H1 (cell line): ENCODE data around the gene SLC12A7. TPM values are rescaled to one million over a fixed set of nuclear protein-coding genes. Genes with fewer than 3 reads are reported as not detected.
A peak's percentile ranks its signal among the peaks of the same experiment; 100 is the strongest.

Experiments
- CTCF ChIA-PET: fragments of 300-600 bp; sonication (Branson Sonifier 250); formaldehyde crosslinking; loops from one replicate; lab custom pipeline; 2021; ENCODE audit not compliant: partially characterized antibody; lab: Charles Lee
- POLR2A ChIA-PET: fragments of 300-600 bp; sonication (Branson Sonifier 250); formaldehyde crosslinking; loops from one replicate; lab custom pipeline; 2021; ENCODE audit warnings: inconsistent platforms; ENCODE audit not compliant: partially characterized antibody; lab: Charles Lee
- DNase-seq, 2 experiments: peaks; one replicate each; pipeline versions ENCODE4 v3.0.0 to v3.0.0-alpha.2; 2010 to 2022; ENCODE audit warnings: low spot score in 2 of 2, low read depth in 1 of 2, mixed read lengths in 1 of 2
- FAIRE-seq: peaks from 2 replicates; lab custom pipeline; 2011; peaks lifted over from hg19 to GRCh38; lab: Jason Lieb, UNC
- H2AFZ ChIP-seq: 2 replicates; pipeline ENCODE4 v1.8.1; 2012; ENCODE audit warnings: low read length, inconsistent platforms
- H2AK5ac ChIP-seq: 2 replicates; pipeline ENCODE4 v1.6.1; 2013; ENCODE audit warnings: low read depth, low read length
- H2BK120ac ChIP-seq: replicated peaks from 2 replicates; pipeline ENCODE3; 2013; ENCODE audit warnings: low read depth, low read length, inconsistent platforms
- H2BK12ac ChIP-seq: 2 replicates; pipeline ENCODE4 v1.6.1; 2013; ENCODE audit warnings: low read depth, low read length
- H2BK15ac ChIP-seq: 2 replicates; pipeline ENCODE4 v1.6.1; 2013; ENCODE audit warnings: low read length
- H2BK20ac ChIP-seq: 2 replicates; pipeline ENCODE4 v1.6.1; 2013; ENCODE audit warnings: low read length
- H2BK5ac ChIP-seq: 2 replicates; pipeline ENCODE4 v1.6.1; 2013; ENCODE audit warnings: low read depth, low read length
- H3K14ac ChIP-seq: 2 replicates; pipeline ENCODE4 v1.6.1; 2013; ENCODE audit warnings: inconsistent platforms; ENCODE audit not compliant: insufficient read length
- H3K18ac ChIP-seq: 2 replicates; pipeline ENCODE4 v1.6.1; 2013; ENCODE audit warnings: low read length; ENCODE audit errors: extremely low read depth
- H3K23ac ChIP-seq: 2 replicates; pipeline ENCODE4 v1.6.1; 2013; ENCODE audit warnings: inconsistent platforms; ENCODE audit not compliant: insufficient read length
- H3K23me2 ChIP-seq: 2 replicates; pipeline ENCODE4 v1.6.1; 2013; ENCODE audit warnings: low read depth, low read length
- H3K27ac ChIP-seq: 2 replicates; pipeline ENCODE4 v1.6.1; 2011; ENCODE audit warnings: low read depth, low read length, inconsistent platforms
- H3K27me3 ChIP-seq, 4 experiments: replicated peaks in 1 of 4; 1 replicate in 1 of 4; 2 replicates in 3 of 4; pipeline versions ENCODE4 v1.6.1 to v1.8.1; 2011 to 2013; ENCODE audit warnings: low read length in 3 of 4, mild to moderate bottlenecking in 3 of 4, inconsistent platforms in 2 of 4, mixed read lengths in 2 of 4, moderate library complexity in 1 of 4; ENCODE audit not compliant: control insufficient read depth in 3 of 4, insufficient read depth in 3 of 4; ENCODE audit errors: extremely low read depth in 1 of 4
- H3K36me3 ChIP-seq, 4 experiments: 2 replicates each; pipeline versions ENCODE4 v1.6.1 to v1.8.1; 2011 to 2013; ENCODE audit warnings: mild to moderate bottlenecking in 4 of 4, low read length in 3 of 4, moderate library complexity in 2 of 4, control low read depth in 1 of 4, inconsistent platforms in 1 of 4; ENCODE audit not compliant: insufficient read depth in 4 of 4, control insufficient read depth in 2 of 4
- H3K4ac ChIP-seq: replicated peaks from 2 replicates; pipeline ENCODE3; 2013; ENCODE audit warnings: low read length, low read depth, mixed read lengths, inconsistent platforms; ENCODE audit not compliant: insufficient read length
- H3K4me1 ChIP-seq, 4 experiments: replicated peaks in 1 of 4; 1 replicate in 1 of 4; 2 replicates in 3 of 4; pipeline versions ENCODE4 v1.6.1 to v1.8.1; 2011 to 2013; ENCODE audit warnings: low read length in 3 of 4, inconsistent platforms in 2 of 4, mixed read lengths in 1 of 4; ENCODE audit not compliant: insufficient read depth in 4 of 4, control insufficient read depth in 3 of 4
- H3K4me2 ChIP-seq, 2 experiments: 2 replicates each; pipeline versions ENCODE4 v1.6.1 to v1.8.1; 2011 to 2013; ENCODE audit warnings: low read depth in 2 of 2, low read length in 2 of 2, control low read depth in 1 of 2, inconsistent platforms in 1 of 2, mild to moderate bottlenecking in 1 of 2; ENCODE audit not compliant: insufficient read depth in 1 of 2
- H3K4me3 ChIP-seq, 4 experiments: fragments of 200-600, 300-600 bp in 1 of 4; sonication (generic), shearing (Covaris generic), sonication (Bioruptor Twin) in 1 of 4; 2 replicates each; pipeline versions ENCODE4 v1.5.1 to v1.8.1; 2011 to 2016; ENCODE audit warnings: low read length in 4 of 4, low read depth in 3 of 4, control low read depth in 2 of 4, inconsistent platforms in 2 of 4, mild to moderate bottlenecking in 2 of 4, mixed read lengths in 1 of 4, moderate library complexity in 1 of 4; ENCODE audit not compliant: insufficient read depth in 2 of 4; ENCODE audit errors: extremely low read depth in 1 of 4
- H3K56ac ChIP-seq: replicated peaks from 2 replicates; pipeline ENCODE3; 2013; ENCODE audit warnings: low read depth, mild to moderate bottlenecking, mixed read lengths, low read length, inconsistent platforms; ENCODE audit not compliant: insufficient read length
- H3K79me1 ChIP-seq: 2 replicates; pipeline ENCODE4 v1.6.1; 2013; ENCODE audit warnings: low read depth, low read length, control low read depth
- H3K79me2 ChIP-seq, 2 experiments: 2 replicates each; pipeline versions ENCODE4 v1.6.1 to v1.8.1; 2012 to 2013; ENCODE audit warnings: low read length in 2 of 2, mild to moderate bottlenecking in 2 of 2, inconsistent platforms in 1 of 2; ENCODE audit not compliant: insufficient read depth in 2 of 2, control insufficient read depth in 1 of 2
- H3K9ac ChIP-seq, 4 experiments: replicated peaks in 1 of 4; 1 replicate in 1 of 4; 2 replicates in 3 of 4; pipeline versions ENCODE4 v1.6.1 to v1.8.1; 2011 to 2013; ENCODE audit warnings: low read depth in 3 of 4, low read length in 3 of 4, control low read depth in 2 of 4, mild to moderate bottlenecking in 2 of 4, moderate library complexity in 2 of 4, inconsistent platforms in 1 of 4; ENCODE audit errors: extremely low read depth in 1 of 4
- H3K9me3 ChIP-seq, 2 experiments: 2 replicates each; pipeline versions ENCODE4 v1.6.1 to v1.8.1; 2012 to 2013; ENCODE audit warnings: mild to moderate bottlenecking in 2 of 2, moderate library complexity in 2 of 2, control low read depth in 1 of 2, inconsistent platforms in 1 of 2, low read depth in 1 of 2, low read length in 1 of 2, mixed read lengths in 1 of 2; ENCODE audit not compliant: insufficient read depth in 2 of 2
- H4K20me1 ChIP-seq, 2 experiments: replicated peaks in 1 of 2; 2 replicates each; pipeline versions ENCODE3 to v1.8.1; 2011 to 2013; ENCODE audit warnings: inconsistent platforms in 2 of 2, low read length in 2 of 2, mild to moderate bottlenecking in 1 of 2; ENCODE audit not compliant: insufficient read depth in 2 of 2, control insufficient read depth in 1 of 2
- H4K5ac ChIP-seq: 2 replicates; pipeline ENCODE4 v1.6.1; 2013; ENCODE audit warnings: low read length, low read depth, mixed read lengths, inconsistent platforms; ENCODE audit not compliant: insufficient read length
- H4K8ac ChIP-seq: 2 replicates; pipeline ENCODE4 v1.8.0; 2013; ENCODE audit warnings: mild to moderate bottlenecking, moderate library complexity, low read length, inconsistent platforms; ENCODE audit not compliant: insufficient read depth; ENCODE audit errors: extremely low read depth
- H4K91ac ChIP-seq: replicated peaks from 2 replicates; pipeline ENCODE3; 2013; ENCODE audit warnings: low read length, mixed read lengths, inconsistent platforms; ENCODE audit not compliant: insufficient read length
- CHD1 ChIP-seq: IDR thresholded peaks from 2 replicates; pipeline ENCODE4 v1.6.1; 2012; ENCODE audit warnings: low read depth, low read length, improper control_type of control experiment
- KDM4A ChIP-seq: IDR thresholded peaks from one replicate; pipeline ENCODE4 v1.7.1; 2012; ENCODE audit warnings: low read depth, mild to moderate bottlenecking, moderate library complexity, low read length, inconsistent platforms; ENCODE audit not compliant: severe bottlenecking
- SP4 ChIP-seq: IDR thresholded peaks from 2 replicates; pipeline ENCODE4 v1.6.1; 2012; ENCODE audit warnings: low read length, inconsistent platforms
- WGBS, 2 experiments: shearing (Covaris generic) in 1 of 2; methylation state at CpG; one replicate each; pipeline versions ENCODE4 v1.1.6 to v1.1.7; 2013 to 2015; ENCODE audit warnings: low lambda C conversion rate in 2 of 2, mixed read lengths in 2 of 2, inconsistent platforms in 1 of 2, low coverage in 1 of 2, missing lambda C conversion rate in 1 of 2; ENCODE audit not compliant: insufficient replicate concordance in 2 of 2, insufficient coverage in 1 of 2, insufficient read length in 1 of 2; ENCODE audit errors: extremely low coverage in 1 of 2, missing lambda C conversion rate in 1 of 2; 5-methylcytosine and 5-hydroxymethylcytosine counted together
- polyA plus RNA-seq, 7 experiments: library from polyadenylated mRNA; depleted of rRNA in 3 of 7; stranded (reverse) in 5 of 7; unstranded in 2 of 7; fragments of >200 nt in 5 of 7; fragments of 200-250 nt in 2 of 7; gene quantifications; 1 replicate in 5 of 7; 2 replicates in 1 of 7; 4 replicates in 1 of 7; pipeline versions ENCODE4 v1.2.1 to v1.2.3, GENCODE V29; 2011 to 2013; ENCODE audit warnings: missing spikeins in 2 of 7, mixed read lengths in 2 of 7
- total RNA-seq: library from RNA; stranded (reverse); fragmentation: NEBNext Ultra II Directional; extraction: Animal tissue kit (Norgen Biotek cat#: 25700); gene quantifications from 2 replicates; pipeline ENCODE4 v1.2.1, GENCODE V29; 2021

The SLC12A7 gene
- total and polyA plus RNA-seq, 2 of the 8 experiments (the other 6 are each of a cell fraction or from before 2014, with no cell fraction given): 23.5 to 39.7 TPM

DNA sequence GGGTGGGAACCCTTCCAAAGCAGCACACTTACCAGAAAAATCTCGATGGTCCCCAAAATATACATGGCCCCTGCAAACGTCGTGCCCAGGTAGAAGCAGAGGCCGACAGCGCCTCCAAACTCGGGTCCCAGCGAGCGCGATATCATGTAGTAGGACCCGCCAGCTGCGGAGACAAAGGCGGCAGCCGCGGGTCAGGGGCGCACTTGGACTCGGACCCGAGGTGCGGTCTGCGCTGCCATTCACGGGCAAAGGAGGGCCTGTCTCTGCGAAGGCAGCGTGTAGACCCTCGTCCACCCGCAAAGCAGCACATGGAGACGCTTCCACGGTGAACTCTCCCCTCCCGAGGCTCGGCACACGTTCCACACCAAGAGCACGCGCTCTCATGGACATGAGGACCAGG lies 25.0 kb downstream of the SLC12A7 start:
- no peak overlapping the region for H3K27ac ChIP-seq
- H2AFZ ChIP-seq: no peak overlapping the region
- H3K4me3 ChIP-seq: no peak overlapping the region
- no peak overlapping the region for H4K91ac ChIP-seq
- DNase-seq (no peak), FAIRE-seq (no peak)
- no peak overlapping the region for H3K23ac ChIP-seq
- H2AK5ac ChIP-seq: no peak overlapping the region
- H3K9ac ChIP-seq: no peak overlapping the region
- H3K79me2 ChIP-seq: no peaks in the 10 kb centered on the region
- ChIA-PET POLR2A (no interaction called here), CTCF (no interaction called here)
- no peaks in the 10 kb centered on the region for H3K4me1 ChIP-seq
- WGBS, 2 experiments: 96% methylated on average over 31 of the region's 31 CpGs; no CpG with 5 or more reads in 1 of the 2 experiments
- H2BK15ac ChIP-seq: no peak overlapping the region
- no peaks in the 10 kb centered on the region for H3K23me2 ChIP-seq
- H3K4me2 ChIP-seq: no peak overlapping the region
- H3K79me1 ChIP-seq: peaks cover 3% of the 10 kb centered on the region
- peaks cover 0 to 8% of the 10 kb centered on the region in 2 experiments for H4K20me1 ChIP-seq
- H3K56ac ChIP-seq: no peak overlapping the region
- TF ChIP-seq SP4 (no peak), KDM4A (no peak), CHD1 (no peak)
- no peak overlapping the region for H3K14ac ChIP-seq
- H2BK12ac ChIP-seq: no peak overlapping the region
- no peak overlapping the region for H3K18ac ChIP-seq
- no peak overlapping the region for H3K4ac ChIP-seq
- 0 out of 2 replicates have a peak overlapping the region, but pooled peaks have one; percentile 21 for H4K8ac ChIP-seq
- H3K27me3 ChIP-seq: no peaks in the 10 kb centered on the region
- H2BK20ac ChIP-seq: no peak overlapping the region
- H2BK5ac ChIP-seq: no peak overlapping the region
- peaks cover 4 to 49% (median 19%) of the 10 kb centered on the region in 4 experiments; a peak in 5 of 8 replicates for H3K36me3 ChIP-seq
- H3K9me3 ChIP-seq: no peaks in the 10 kb centered on the region
- H2BK120ac ChIP-seq: no peak overlapping the region
- H4K5ac ChIP-seq: no peak overlapping the region
